Astrocyte of the cerebellum (primary cell): ENCODE data around the gene PAQR9.
A peak's percentile ranks its signal among the peaks of the same experiment; 100 is the strongest.

Experiments
- DNase-seq: peaks from one replicate; pipeline ENCODE4 v3.0.0-alpha.2; 2011; ENCODE audit warnings: low read depth
- H3K4me3 ChIP-seq: 2 replicates; pipeline ENCODE4 v1.5.1; 2011; ENCODE audit warnings: mild to moderate bottlenecking, low read depth, low read length, moderate library complexity
- in situ Hi-C: cut with HindIII; loops from 2 replicates; pipeline ENCODE4 v1.10.0; 2017; ENCODE audit warnings: low sequenced_read_pairs
- TF ChIP-seq, protein P1 (sequence below): IDR thresholded peaks from 2 replicates; pipeline ENCODE4 v1.5.1; 2012; ENCODE audit warnings: low read length, low read depth, moderate library complexity, mild to moderate bottlenecking; ENCODE audit errors: missing control alignments

The PAQR9 gene

DNA sequence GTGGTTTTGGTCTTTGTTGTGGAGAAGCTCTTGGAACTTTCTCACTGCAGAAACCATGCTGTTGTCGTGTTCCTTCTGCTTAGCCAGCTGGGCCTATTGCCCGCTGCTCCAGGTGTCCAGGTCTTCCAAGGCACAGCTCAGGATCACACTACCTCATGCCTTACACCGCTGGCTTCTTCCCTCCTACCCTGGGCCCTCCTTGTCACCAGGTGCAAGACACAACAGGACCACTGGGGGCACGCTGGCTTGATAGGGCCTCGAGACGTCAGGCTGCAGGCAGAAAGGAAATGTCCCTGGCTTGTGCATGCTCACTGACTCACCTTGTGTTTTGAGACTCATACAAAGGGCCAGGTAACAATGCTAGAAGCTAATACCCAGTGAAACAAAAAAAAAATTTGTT is 32.3 kb downstream of the PAQR9 start:
- no peak for DNase-seq
- no peak overlapping the region for H3K4me3 ChIP-seq
- in situ Hi-C loops: no loop called here
- TF ChIP-seq, protein P1, sequence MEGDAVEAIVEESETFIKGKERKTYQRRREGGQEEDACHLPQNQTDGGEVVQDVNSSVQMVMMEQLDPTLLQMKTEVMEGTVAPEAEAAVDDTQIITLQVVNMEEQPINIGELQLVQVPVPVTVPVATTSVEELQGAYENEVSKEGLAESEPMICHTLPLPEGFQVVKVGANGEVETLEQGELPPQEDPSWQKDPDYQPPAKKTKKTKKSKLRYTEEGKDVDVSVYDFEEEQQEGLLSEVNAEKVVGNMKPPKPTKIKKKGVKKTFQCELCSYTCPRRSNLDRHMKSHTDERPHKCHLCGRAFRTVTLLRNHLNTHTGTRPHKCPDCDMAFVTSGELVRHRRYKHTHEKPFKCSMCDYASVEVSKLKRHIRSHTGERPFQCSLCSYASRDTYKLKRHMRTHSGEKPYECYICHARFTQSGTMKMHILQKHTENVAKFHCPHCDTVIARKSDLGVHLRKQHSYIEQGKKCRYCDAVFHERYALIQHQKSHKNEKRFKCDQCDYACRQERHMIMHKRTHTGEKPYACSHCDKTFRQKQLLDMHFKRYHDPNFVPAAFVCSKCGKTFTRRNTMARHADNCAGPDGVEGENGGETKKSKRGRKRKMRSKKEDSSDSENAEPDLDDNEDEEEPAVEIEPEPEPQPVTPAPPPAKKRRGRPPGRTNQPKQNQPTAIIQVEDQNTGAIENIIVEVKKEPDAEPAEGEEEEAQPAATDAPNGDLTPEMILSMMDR: peak; percentile 6

DNA sequence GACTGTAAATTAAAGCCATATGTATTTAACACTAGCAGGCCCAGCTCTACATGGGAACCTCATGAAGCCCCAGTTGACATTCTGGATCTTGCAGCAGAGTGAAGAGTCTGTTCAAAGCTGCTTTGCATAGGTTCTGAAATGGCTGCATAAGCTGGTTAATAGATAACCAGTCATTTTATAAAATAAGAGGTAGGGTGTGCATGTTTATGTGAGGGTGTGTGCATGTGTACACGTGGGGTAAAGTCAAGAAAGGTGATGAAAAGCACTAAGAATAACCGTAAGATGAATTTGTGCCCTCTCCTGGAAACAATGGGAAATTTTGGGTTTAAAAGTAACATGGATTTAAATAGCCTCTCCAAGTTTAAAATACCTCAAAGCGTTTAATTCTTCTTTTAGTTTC is 33.0 kb downstream of the PAQR9 start:
- TF ChIP-seq, protein P1: no peak
- DNase-seq: no peak
- no peak overlapping the region for H3K4me3 ChIP-seq
- in situ Hi-C loops: no loop called here

DNA sequence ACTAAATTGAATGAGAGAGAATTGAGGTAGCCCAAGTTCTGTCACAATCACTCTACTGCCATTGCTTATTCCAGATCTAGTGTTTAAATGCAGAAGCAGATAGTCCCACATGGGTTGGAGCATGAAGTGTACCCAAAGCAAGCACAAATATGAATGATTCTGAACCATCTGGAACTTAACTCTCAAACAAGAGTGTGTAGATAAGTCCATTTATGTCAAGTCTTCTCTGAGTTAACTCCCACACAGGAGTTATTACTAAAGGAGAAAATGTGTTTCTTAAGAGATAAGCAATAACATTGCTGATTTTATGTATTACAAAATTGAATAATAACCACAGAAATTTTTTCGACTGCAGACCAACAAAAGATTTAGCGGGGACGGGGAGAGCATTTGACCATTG is 33.6 kb downstream of the PAQR9 start:
- H3K4me3 ChIP-seq: no peak overlapping the region
- in situ Hi-C loops: no loop called here
- no peak for DNase-seq
- TF ChIP-seq, protein P1: no peak

DNA sequence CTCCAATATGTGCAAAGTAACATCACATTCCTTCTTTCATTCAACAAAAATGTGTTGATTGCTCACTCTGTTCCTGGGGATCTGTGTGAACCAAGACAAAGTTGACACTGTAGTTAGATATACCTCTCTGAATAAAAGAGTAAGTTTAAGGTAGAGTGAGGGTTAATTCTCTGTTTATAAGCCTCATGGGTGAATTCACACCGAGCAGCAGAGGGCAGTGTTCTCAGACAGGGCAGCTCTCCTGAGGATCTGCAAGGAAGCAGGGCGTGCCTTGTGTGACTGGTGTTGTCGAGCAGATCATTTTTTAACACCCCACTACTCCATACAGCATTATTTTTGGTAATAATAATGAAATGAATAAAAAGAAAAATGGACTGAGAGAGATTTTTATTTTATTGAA is 34.4 kb downstream of the PAQR9 start:
- no peak for DNase-seq
- in situ Hi-C loops: no loop called here
- H3K4me3 ChIP-seq: no peak overlapping the region
- TF ChIP-seq, protein P1: peak; percentile 45

DNA sequence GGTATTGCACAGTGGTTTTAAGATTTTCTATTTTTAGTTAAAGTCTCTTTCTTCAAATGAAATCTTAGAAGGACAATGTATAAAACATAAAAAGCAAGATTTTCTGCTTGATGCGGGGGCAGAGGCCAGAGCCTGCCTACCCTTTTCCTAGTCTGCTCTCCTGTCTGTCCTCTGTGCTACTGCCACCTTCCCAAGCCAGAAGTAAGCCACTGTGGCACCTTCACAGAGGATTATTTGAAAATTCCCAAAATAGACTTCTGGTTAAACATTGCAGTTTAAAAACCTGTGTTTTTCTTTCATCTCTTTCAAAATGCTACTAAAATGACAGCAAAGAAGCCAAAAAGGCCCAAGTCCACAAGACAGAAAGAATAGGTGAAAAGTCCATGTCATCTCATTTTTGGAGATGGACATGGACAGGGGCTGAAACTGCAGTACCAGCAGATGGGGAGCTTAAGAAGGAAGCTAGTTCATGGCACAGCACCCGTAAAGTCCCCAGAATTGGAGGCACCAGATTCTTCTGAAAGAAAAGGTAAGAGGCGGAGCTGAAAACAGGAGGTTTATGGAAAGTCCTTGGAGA is 37.0 kb downstream of the PAQR9 start:
- TF ChIP-seq, protein P1: no peak
- in situ Hi-C loops: no loop called here

DNA sequence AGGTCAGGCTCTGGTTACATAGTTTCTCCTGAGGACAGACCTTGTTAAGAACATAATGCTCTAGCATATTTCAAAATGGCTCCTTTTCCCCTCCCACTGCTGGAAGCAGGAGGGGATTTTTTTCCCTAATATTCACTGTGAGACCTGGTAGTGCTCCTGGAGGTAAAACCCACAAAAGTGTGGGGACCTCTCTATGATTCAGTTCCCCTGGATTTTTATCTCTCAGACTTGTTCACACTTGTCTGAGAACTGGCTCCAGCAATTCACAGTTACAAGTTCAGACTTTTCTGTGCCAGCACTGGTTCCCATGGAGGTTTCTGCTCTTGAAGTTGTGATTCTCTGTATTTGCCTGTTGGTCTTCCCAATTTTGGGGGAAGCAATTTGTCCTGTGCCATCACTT is 38.3 kb downstream of the PAQR9 start:
- in situ Hi-C loops: no loop called here
- TF ChIP-seq, protein P1: no peak
- DNase-seq: no peak
- H3K4me3 ChIP-seq: no peak overlapping the region

More for the DNA sequence above, 37.0 kb downstream of the PAQR9 start:
- DNase-seq: no peak
- H3K4me3 ChIP-seq: no peak overlapping the region

DNA sequence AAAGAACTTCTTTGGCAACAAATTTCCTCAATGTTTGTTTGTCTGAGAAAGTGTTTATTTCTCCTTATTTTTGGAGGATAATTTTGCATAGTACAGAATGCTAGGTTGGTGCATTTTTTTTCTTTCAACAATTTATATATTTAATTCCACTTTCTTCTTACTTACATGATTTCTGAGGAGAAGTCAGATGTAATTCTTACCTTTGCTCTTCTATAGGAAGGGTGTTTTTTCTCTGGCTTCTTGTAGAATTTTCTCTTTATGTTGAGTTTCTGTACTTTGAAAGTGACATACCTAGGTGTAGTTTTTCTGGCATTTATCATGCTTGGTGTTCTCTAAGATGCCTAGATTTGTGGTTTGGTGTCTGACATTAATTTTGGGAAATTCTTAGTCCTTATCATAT is 39.8 kb downstream of the PAQR9 start:
- no peak for DNase-seq
- in situ Hi-C loops: no loop called here
- TF ChIP-seq, protein P1: no peak
- no peak overlapping the region for H3K4me3 ChIP-seq
